GM12874 (cell line): ENCODE data around the gene SLC9C1.

ENCODE experiments used
- TF ChIP-seq, protein P1 (sequence below): IDR thresholded peaks from 2 replicates; pipeline ENCODE4 v1.5.1; 2011; ENCODE audit warnings: low read depth, mild to moderate bottlenecking, control low read depth, low read length, moderate library complexity; ENCODE audit not compliant: insufficient read depth

Gene SLC9C1

DNA sequence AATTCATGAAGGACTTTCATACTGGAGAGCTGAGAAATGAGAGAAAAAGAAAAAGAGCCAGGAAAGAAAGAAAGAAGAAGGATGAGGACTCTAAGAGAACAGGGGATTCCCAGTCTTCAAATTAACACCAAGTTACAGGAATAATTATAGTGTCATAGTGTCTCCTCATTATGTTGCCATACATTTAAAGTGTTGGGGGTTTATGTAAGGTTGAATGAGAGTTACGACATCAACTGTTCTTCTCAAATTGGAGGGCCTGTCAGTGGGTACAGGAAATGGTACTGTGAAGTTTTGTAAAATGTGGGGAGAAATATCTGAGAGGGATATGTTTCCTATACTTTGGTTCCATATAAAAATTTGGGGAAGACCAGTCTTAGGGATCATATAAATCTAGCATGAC is 26.7 kb upstream of the SLC9C1 start:
- TF ChIP-seq, protein P1, sequence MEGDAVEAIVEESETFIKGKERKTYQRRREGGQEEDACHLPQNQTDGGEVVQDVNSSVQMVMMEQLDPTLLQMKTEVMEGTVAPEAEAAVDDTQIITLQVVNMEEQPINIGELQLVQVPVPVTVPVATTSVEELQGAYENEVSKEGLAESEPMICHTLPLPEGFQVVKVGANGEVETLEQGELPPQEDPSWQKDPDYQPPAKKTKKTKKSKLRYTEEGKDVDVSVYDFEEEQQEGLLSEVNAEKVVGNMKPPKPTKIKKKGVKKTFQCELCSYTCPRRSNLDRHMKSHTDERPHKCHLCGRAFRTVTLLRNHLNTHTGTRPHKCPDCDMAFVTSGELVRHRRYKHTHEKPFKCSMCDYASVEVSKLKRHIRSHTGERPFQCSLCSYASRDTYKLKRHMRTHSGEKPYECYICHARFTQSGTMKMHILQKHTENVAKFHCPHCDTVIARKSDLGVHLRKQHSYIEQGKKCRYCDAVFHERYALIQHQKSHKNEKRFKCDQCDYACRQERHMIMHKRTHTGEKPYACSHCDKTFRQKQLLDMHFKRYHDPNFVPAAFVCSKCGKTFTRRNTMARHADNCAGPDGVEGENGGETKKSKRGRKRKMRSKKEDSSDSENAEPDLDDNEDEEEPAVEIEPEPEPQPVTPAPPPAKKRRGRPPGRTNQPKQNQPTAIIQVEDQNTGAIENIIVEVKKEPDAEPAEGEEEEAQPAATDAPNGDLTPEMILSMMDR: no peak

DNA sequence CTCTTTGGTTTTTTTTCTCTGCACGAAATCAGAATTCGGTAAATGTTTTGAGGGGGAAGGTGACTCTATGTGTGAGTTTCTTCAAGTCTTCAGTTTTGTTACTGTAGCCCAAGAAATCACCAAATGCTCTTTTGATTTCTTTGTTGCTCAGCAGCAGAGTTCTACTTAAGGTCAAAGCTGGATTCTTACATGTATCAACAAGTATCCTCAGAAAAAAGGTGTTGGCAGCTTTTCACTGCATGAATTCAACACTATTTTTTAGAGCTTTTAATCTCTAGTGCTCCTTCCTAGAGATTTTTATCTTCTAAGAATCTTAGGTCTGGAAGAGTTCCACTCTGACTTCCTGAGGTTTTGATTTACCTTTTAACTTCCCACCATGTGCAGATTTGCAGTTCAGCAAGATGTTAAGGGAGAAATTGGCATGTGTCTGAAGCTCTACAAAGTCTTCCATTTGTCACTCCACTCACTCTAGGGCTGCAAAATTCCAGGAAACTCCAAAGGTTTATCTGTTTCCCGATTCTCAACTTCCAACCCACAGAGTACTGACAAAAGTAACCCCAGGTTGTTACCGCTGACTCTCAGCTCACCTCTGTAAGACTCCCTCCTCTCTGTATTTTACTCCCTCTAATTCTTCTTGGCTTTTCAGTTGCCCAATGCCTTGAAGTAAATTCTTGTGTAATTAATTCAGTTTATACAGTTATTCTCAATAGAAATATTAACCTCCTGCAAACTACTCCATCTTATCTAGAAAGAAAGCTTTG is 25.7 kb upstream of the SLC9C1 start:
- TF ChIP-seq, protein P1: no peak

DNA sequence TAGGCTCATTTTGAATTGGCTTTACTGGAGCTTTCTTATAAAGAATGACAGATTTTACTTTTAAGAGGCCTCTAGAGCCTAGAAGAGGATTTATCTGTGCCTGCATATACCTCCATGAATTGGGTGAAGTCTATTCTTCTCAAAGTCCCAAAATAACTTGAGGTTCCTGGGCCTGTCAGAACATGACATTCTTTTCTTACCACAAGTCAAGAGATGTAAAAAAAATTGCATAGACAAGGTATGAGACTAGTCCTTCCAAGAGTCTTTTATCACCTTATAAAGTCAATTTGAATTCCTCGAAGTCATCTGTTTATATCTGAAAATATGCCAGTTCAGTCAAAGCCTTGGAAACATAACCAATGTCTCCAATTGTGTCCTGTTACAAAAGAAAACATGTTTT is 21.8 kb upstream of the SLC9C1 start:
- TF ChIP-seq, protein P1: no peak

DNA sequence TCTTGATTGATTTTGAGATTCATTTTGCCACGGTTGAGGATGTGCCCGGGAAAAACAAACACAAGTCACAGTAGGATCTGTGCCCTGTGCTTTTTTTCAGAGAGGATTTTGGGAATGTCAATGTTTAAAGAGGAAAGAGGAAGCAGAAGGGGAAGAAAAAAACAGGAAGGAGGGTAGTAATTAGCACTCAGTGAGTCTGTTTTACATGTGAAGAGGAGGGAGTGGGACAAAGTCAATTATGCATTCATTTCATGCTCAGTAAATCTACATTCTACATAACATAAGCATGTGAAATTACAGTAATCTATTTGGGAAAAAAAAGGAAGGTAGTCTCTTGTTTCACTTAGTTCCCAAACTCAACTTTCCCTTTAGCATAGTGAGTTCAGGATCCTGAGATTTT is 20.6 kb upstream of the SLC9C1 start:
- TF ChIP-seq, protein P1: no peak

DNA sequence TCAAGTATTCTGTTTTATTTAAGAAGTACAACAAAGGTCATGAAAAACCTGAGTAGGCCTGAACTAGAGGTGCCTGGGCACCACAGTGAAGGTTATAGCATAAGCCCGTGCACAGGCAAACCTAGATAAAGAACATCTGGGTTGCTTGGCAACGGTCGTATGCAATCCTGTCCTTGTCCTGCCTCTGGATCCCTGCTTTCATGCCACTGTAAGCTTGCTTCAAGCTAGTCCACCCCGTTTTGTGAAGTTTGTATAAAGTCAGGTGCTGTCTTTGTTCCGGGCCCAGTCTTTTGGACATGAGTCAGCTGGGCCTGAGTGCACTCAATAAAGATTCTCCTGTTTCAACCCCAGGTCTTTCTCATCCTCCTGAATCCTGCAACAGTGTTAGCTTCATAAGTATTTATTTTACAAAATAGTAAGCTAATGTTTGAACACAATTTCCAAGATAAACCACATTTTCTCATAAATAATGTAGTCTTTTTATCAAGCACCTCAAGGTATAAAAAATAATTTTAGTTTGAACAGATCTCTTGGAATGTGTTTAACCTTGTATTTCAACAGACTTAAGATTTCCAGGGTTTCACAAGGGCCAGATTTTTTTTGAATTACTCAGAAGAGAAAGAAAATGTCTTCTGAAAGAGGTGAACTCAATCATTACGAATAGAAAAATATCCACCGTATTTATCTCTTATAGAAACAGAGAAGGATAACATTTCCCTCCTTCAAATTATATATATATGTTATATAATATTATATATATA is 14.3 kb upstream of the SLC9C1 start:
- TF ChIP-seq, protein P1: no peak

DNA sequence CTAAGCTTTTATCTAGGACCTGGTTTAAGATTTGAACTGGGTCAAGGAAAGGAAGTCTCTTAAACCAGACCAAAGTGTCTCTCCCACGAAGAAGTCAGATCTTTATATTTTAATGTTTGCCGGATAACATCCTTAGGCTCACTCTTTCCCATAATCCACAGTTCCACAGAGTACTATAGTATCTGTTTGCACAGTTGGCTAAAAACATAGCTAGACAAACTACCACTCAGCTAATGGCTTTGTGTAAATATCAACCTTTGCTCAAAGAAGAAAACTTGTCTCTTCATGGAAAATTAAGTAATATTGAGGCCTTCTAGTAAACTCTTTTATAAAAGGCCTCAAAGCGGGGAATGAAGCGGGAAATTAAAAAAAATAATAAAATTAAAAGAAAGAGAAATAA is 13.5 kb upstream of the SLC9C1 start:
- TF ChIP-seq, protein P1: no peak

DNA sequence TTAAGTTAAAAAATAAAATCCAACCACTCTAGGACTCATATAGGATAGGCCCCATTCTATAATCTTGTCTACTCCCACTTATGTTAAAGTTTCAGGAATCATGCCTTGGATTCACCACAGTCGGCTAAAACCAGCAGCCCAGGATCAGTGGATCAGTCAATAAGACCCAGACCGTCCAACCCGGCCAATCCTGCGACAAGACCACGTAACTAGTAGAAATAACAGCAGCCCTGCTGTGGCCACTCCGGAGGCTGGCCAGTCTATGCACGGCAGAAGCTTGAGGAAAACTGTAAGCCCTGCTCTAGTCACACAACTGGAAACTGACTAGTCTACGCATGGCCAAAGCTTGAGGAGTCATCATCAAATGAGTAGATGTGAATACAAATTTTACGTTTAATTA is 12.8 kb upstream of the SLC9C1 start:
- TF ChIP-seq, protein P1: no peak
